Sigmoid colon (tissue), 4 donors: ENCODE measurements around the gene GRM7.

Experiments used
- CTCF ChIP-seq, 4 experiments: fragments of 450-650 bp in 3 of 4; fragments of 200-600 bp in 1 of 4; IDR thresholded peaks; one replicate each; pipeline ENCODE4 v1.5.1; 2016 to 2019; ENCODE audit warnings: antibody characterized with exemption in 4 of 4, mild to moderate bottlenecking in 3 of 4, moderate library complexity in 2 of 4
- EP300 ChIP-seq, 4 donors: sonication (generic); formaldehyde crosslinking; IDR thresholded peaks; one replicate each; pipeline ENCODE4 v1.6.1; 2017; ENCODE audit warnings: antibody characterized with exemption in 4 of 4
- POLR2A ChIP-seq, 2 donors: fragments of 450-650 bp; IDR thresholded peaks; one replicate each; pipeline ENCODE4 v1.6.1; 2016; ENCODE audit warnings: antibody characterized with exemption in 2 of 2, mild to moderate bottlenecking in 2 of 2, moderate library complexity in 2 of 2
- POLR2AphosphoS5 ChIP-seq, 4 donors: sonication (generic); formaldehyde crosslinking; IDR thresholded peaks; one replicate each; pipeline ENCODE4 v1.6.1; 2017; ENCODE audit warnings: antibody characterized with exemption in 4 of 4

GRCh38 chr3:7779331-7779730 lies 918.4 kb downstream of the GRM7 start:
- TF ChIP-seq POLR2A (IDR thresholded peaks at IDR 0.05) (no peak), POLR2AphosphoS5 (IDR thresholded peaks at IDR 0.05) (no peak), CTCF (IDR thresholded peaks at IDR 0.05) (no peak), EP300 (IDR thresholded peaks at IDR 0.05) (no peak)
